Esophagus squamous epithelium (tissue), 5 donors: ENCODE data around the gene TMEM132E. TPM values are rescaled to one million over a fixed set of nuclear protein-coding genes. Genes with fewer than 3 reads are reported as not detected.

ENCODE experiments used
- DNase-seq: peaks from one replicate; lab custom pipeline; 2025; lab: John Stamatoyannopoulos, UW
- H3K27ac ChIP-seq, 4 donors: fragments of 200-600 bp; sonication (generic); one replicate each; pipeline ENCODE4 v1.5.1; 2016 to 2019; ENCODE audit warnings: mild to moderate bottlenecking in 1 of 4
- H3K27me3 ChIP-seq, 4 donors: fragments of 200-600 bp; sonication (generic); 1 replicate in 3 of 4; 2 replicates in 1 of 4; pipeline versions ENCODE4 v1.5.1 to v1.6.0; 2017 to 2021; ENCODE audit warnings: antibody characterized with exemption in 1 of 4
- H3K36me3 ChIP-seq, 3 donors: fragments of 200-600 bp; sonication (generic); one replicate each; pipeline ENCODE4 v1.5.1; 2016 to 2019
- H3K4me1 ChIP-seq, 3 donors: fragments of 200-600 bp; sonication (generic); one replicate each; pipeline ENCODE4 v1.5.1; 2017 to 2019
- H3K4me3 ChIP-seq, 4 donors: fragments of 200-600 bp; sonication (generic); 1 replicate in 3 of 4; 2 replicates in 1 of 4; pipeline ENCODE4 v1.5.1; 2016 to 2019; ENCODE audit warnings: mild to moderate bottlenecking in 2 of 4, moderate library complexity in 1 of 4
- H3K9me3 ChIP-seq, 3 donors: fragments of 200-600 bp; sonication (generic); one replicate each; pipeline ENCODE4 v1.5.1; 2016 to 2019
- POLR2A ChIP-seq, 4 donors: fragments of 450-650 bp; IDR thresholded peaks; one replicate each; pipeline ENCODE4 v1.6.1; 2017; ENCODE audit warnings: antibody characterized with exemption in 4 of 4, mild to moderate bottlenecking in 4 of 4, moderate library complexity in 3 of 4
- WGBS, 2 donors: methylation state at CpG; one replicate each; pipeline ENCODE4 v1.1.5; 2018; 5-methylcytosine and 5-hydroxymethylcytosine counted together
- intact Hi-C: fragments of 100-400 bp; cut with DNase I; formaldehyde crosslinking; loops from one replicate; pipeline ENCODE4 v1.15.0; 2022
- total RNA-seq, 4 donors: library from RNA; depleted of rRNA; stranded (reverse); fragments of >200 nt; gene quantifications; one replicate each; pipeline ENCODE4 v1.1.0, GENCODE V29; 2016
- TF ChIP-seq, protein P1 (sequence below), 6 experiments: fragments of 450-650 bp in 4 of 6; fragments of 200-600 bp in 2 of 6; sonication (generic) in 2 of 6; IDR thresholded peaks; one replicate each; pipeline ENCODE4 v1.5.1; 2016 to 2019; ENCODE audit warnings: antibody characterized with exemption in 6 of 6, mild to moderate bottlenecking in 4 of 6, moderate library complexity in 4 of 6
- donor health status: DM: yes; HTN: yes; CAD: no.

The TMEM132E gene
- total RNA-seq, 4 donors from 2014 or later: 0.19 TPM; not detected in 3

DNA sequence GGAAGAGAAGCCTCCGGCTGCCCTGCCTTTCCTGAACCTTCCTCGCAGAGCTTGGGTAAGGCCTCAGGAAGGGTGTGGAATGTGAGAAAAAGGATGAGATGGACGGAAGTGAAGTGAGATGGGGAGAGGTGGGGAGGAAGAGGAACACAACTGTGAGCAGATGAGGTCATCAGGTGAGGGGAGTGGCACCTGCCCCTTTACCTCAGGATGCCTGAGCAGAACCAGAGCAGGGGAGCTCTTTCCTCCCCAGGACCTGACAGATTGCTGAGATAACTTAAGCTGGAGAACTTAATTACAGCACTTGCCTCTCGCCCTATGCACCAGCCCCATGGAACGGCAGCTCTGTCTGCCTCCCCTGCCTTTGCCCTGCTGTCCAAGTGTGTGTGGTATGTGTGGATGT lies 29.8 kb downstream of the TMEM132E start:
- Histone ChIP-seq H3K27ac (no peak overlapping the region), H3K9me3 (no peaks in the 10 kb centered on the region), H3K27me3 (peaks cover 0 to 92% (median 0%) of the 10 kb centered on the region in 4 donors), H3K4me1 (peaks cover 0 to 10% (median 0%) of the 10 kb centered on the region in 3 donors), H3K36me3 (no peaks in the 10 kb centered on the region), H3K4me3 (no peak overlapping the region)
- WGBS, 2 donors: 38 to 57% methylated on average over 4 to 5 of the region's 5 CpGs
- no peak for TF ChIP-seq POLR2A (IDR thresholded peaks at IDR 0.05)
- TF ChIP-seq, protein P1, sequence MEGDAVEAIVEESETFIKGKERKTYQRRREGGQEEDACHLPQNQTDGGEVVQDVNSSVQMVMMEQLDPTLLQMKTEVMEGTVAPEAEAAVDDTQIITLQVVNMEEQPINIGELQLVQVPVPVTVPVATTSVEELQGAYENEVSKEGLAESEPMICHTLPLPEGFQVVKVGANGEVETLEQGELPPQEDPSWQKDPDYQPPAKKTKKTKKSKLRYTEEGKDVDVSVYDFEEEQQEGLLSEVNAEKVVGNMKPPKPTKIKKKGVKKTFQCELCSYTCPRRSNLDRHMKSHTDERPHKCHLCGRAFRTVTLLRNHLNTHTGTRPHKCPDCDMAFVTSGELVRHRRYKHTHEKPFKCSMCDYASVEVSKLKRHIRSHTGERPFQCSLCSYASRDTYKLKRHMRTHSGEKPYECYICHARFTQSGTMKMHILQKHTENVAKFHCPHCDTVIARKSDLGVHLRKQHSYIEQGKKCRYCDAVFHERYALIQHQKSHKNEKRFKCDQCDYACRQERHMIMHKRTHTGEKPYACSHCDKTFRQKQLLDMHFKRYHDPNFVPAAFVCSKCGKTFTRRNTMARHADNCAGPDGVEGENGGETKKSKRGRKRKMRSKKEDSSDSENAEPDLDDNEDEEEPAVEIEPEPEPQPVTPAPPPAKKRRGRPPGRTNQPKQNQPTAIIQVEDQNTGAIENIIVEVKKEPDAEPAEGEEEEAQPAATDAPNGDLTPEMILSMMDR (IDR thresholded peaks at IDR 0.05): no peak
- DNase-seq: no peak
- intact Hi-C loops: no loop called here

DNA sequence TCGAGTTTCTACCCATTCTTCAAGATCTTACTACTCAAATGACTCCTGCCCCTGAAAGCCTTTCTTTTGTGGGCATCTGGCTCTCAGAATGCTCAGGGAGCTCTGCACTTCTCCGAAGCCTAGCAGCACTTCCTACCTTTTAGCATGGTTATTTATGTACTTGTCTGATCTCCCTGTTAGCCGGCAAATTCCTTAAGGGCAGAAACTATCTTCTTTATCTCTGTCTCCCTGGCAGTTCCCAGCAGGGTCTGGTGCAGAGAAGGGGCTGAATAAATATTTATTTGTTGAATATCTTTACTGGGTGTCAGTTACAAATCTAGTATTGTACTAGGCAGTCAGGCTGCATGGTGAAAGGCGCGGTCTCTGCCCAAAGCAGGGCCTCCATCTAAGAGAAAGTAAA lies 30.7 kb downstream of the TMEM132E start:
- intact Hi-C loops: no loop called here
- H3K27me3 ChIP-seq: peaks cover 0 to 96% (median 0%) of the 10 kb centered on the region in 4 donors

DNA sequence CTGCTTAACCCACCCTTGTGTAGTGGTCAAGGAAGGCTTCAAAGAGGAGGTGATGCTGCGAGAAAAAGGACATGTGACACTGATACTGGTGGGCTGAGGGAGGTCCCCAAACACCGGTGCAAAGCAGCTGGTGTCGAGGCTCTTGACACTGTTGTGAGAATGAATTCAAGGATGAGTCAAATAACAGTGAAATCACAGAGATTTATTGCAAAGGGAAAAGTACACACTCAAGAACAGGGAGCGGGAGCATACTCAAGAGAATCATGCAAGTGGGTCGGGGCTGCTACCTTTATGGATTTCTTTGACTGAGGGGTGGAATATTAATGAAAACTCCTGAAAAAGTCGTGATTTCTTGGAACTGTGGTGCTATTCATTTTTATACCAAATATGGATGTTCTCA lies 31.1 kb downstream of the TMEM132E start:
- H3K27ac ChIP-seq: no peak overlapping the region
- no peak for DNase-seq
- H3K27me3 ChIP-seq: peaks cover 0 to 93% (median 0%) of the 10 kb centered on the region in 4 donors
- no peaks in the 10 kb centered on the region for H3K36me3 ChIP-seq
- intact Hi-C loops: no loop called here
- peaks cover 0 to 10% (median 0%) of the 10 kb centered on the region in 3 donors for H3K4me1 ChIP-seq
- no peak for TF ChIP-seq POLR2A (IDR thresholded peaks at IDR 0.05)
- TF ChIP-seq, protein P1 (IDR thresholded peaks at IDR 0.05): no peak
- H3K4me3 ChIP-seq: no peak overlapping the region
- WGBS, 2 donors: 61 to 69% methylated on average over 6 of the region's 6 CpGs
- no peaks in the 10 kb centered on the region for H3K9me3 ChIP-seq

More for the DNA sequence above, 30.7 kb downstream of the TMEM132E start:
- Histone ChIP-seq H3K4me3 (no peak overlapping the region), H3K36me3 (no peaks in the 10 kb centered on the region), H3K4me1 (peaks cover 0 to 10% (median 0%) of the 10 kb centered on the region in 3 donors), H3K9me3 (no peaks in the 10 kb centered on the region), H3K27ac (no peak overlapping the region)
- TF ChIP-seq, protein P1 (IDR thresholded peaks at IDR 0.05): no peak
- no peak for TF ChIP-seq POLR2A (IDR thresholded peaks at IDR 0.05)
- 36 to 59% methylated on average over 5 of the region's 5 CpGs for WGBS, 2 donors
- no peak for DNase-seq

DNA sequence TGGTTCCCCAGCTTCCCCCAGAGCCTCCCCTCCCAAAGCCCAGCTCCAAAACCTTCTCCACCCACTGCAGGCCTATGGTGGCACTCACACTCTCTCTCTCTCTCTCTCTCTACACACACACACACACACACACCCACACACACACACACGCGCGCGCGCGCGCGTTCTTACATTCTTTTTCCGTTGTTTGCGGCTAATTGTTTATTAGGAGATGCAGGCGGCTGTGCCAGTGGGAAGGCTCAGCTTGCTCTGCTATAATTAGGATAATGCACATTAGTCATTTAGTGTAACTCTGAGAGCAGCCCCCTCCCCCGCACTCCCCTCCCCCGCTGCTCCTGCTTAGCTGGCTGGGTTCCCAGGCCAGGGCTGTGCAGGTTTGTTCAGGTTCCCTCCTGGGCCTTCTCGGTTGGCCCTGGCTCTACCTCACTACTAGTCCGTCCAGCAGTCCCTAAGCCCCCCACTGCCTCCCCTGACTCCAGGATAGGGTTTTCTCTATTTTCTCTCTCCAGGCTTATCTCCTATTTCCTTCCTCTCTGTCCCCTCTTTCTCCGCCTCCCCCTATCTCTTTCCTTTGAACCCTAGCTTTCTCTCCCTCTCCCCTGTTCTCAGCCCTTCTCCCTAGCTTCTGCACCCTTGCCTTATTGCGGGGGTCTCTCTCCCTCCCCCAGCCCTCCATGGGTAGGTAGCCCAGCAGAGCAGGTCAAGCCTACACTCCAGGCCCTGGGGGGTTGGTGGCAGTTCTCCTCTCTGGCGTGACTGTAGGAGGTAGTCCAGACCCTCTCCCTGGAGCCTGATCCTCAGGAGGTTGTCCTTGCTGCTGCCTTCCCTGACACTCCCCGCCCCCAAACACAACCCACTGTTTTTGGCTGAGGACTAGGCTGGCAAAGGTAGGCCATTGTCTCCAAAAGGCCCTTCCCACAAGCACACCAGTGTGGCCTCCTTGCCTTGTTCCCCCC lies 34.0 kb downstream of the TMEM132E start:
- Histone ChIP-seq H3K9me3 (no peaks in the 10 kb centered on the region), H3K27me3 (peaks cover 0 to 87% (median 0%) of the 10 kb centered on the region in 4 donors), H3K4me1 (peaks cover 0 to 10% (median 0%) of the 10 kb centered on the region in 3 donors), H3K36me3 (no peaks in the 10 kb centered on the region), H3K27ac (no peak overlapping the region), H3K4me3 (no peak overlapping the region)
- intact Hi-C loops: no loop called here
- DNase-seq: no peak
- 22 to 47% methylated on average over 15 to 16 of the region's 19 CpGs for WGBS, 2 donors
- no peak for TF ChIP-seq POLR2A (IDR thresholded peaks at IDR 0.05)
- TF ChIP-seq, protein P1 (IDR thresholded peaks at IDR 0.05): no peak

DNA sequence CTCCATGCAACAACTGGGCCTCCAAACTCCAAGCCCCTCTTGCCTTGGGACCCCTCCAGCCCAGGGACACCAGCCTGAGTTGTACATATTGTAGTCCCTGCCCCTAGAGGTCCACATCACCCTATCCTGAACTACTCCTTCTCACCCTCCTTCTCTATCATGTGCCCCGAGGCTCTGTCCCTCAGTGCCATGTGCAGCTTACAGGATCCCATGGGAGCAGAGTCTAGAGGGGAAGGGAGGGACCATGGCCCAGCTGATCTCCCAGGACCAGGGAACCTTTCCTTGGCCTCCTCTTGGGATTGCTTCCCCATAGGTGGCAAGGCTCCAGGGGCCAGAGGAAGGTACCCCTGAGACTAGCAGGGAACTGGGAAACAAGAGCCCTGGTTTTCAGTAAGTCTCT lies 35.3 kb downstream of the TMEM132E start:
- no peak overlapping the region for H3K4me3 ChIP-seq
- intact Hi-C loops: no loop called here
- H3K27ac ChIP-seq: no peak overlapping the region
- peaks cover 0 to 10% (median 0%) of the 10 kb centered on the region in 3 donors for H3K4me1 ChIP-seq
- no peak for DNase-seq
- H3K27me3 ChIP-seq: peaks cover 0 to 86% (median 0%) of the 10 kb centered on the region in 4 donors
- no peaks in the 10 kb centered on the region for H3K9me3 ChIP-seq
- TF ChIP-seq, protein P1 (IDR thresholded peaks at IDR 0.05): no peak
- 38 to 40% methylated on average over 1 of the region's 1 CpG for WGBS, 2 donors
- H3K36me3 ChIP-seq: no peaks in the 10 kb centered on the region
